ENCODE results near the gene S100A13. TPM values are rescaled to one million over a fixed set of nuclear protein-coding genes. Genes with fewer than 3 reads are reported as not detected.

Gene S100A13
- total RNA-seq, 1 donor from 2014 or later, result 126 TPM

DNA sequence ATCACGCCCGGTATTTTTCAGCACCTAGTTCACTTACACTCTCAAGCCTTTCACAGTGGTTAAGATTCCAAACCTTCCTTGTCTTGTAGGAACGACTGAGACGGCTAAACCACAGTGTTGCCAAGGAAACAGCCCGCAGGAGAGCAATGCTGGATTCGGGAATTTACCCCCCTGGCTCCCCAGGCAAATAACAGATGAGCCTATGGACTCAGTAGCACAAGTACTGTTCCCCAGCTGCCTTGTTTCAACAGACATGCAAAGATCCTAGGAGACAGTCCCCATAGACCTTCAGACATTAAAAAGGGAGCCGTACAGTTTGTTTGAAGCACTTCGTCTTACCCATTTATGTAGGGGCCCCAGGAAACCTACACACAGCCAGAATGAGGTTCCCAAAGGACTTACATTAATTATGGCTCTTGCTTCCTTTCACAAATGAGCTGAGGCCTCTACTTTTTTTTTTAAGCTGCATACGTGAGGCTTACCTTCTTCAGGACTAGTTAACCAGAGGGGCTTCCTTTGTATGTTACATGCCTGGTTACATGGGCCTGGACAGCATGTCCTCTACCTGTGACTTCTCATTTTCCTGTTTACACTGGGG, 33.9 kb upstream of the S100A13 start:
- Mint-ChIP-seq H3K4me1 (ENCODE audit: unreplicated experiment) (peaks cover 14% of the 10 kb centered on the region), H3K9me3 (ENCODE audit: unreplicated experiment) (no peaks in the 10 kb centered on the region), H3K27me3 (ENCODE audit: unreplicated experiment) (no peaks in the 10 kb centered on the region), H3K36me3 (ENCODE audit: unreplicated experiment) (peaks cover 39% of the 10 kb centered on the region), H3K4me3 (ENCODE audit: unreplicated experiment) (no peak overlapping the region), H3K27ac (ENCODE audit: unreplicated experiment) (peak overlapping the region; percentile 56)
- no peak for DNase-seq (ENCODE audit: extremely low spot score, unreplicated experiment)
- TF ChIP-seq, protein P1, sequence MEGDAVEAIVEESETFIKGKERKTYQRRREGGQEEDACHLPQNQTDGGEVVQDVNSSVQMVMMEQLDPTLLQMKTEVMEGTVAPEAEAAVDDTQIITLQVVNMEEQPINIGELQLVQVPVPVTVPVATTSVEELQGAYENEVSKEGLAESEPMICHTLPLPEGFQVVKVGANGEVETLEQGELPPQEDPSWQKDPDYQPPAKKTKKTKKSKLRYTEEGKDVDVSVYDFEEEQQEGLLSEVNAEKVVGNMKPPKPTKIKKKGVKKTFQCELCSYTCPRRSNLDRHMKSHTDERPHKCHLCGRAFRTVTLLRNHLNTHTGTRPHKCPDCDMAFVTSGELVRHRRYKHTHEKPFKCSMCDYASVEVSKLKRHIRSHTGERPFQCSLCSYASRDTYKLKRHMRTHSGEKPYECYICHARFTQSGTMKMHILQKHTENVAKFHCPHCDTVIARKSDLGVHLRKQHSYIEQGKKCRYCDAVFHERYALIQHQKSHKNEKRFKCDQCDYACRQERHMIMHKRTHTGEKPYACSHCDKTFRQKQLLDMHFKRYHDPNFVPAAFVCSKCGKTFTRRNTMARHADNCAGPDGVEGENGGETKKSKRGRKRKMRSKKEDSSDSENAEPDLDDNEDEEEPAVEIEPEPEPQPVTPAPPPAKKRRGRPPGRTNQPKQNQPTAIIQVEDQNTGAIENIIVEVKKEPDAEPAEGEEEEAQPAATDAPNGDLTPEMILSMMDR (IDR thresholded peaks at IDR 0.05), result no peak

DNA sequence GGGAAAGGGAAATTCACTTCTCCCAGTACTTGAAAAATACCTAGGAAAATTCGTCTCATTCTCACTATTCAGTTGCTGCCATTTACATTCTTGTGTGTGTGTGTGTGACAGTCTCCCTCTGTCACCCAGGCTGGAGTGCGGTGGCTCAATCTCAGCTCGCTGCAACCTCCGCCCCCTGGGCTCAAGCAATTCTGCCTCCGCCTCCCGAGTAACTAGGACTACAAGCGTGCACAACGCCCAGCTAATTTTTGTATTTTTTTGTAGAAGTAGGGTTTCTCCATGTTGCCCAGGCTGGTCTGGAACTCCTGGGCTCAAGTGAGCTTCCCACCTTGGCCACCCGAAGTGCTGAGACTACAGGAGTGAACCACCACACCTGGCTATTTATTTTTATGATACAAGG, 32.4 kb upstream of the S100A13 start:
- Mint-ChIP-seq H3K27ac (ENCODE audit: unreplicated experiment) (peak overlapping the region; percentile 90), H3K4me1 (ENCODE audit: unreplicated experiment) (peaks cover 14% of the 10 kb centered on the region), H3K27me3 (ENCODE audit: unreplicated experiment) (no peaks in the 10 kb centered on the region), H3K9me3 (ENCODE audit: unreplicated experiment) (no peaks in the 10 kb centered on the region), H3K4me3 (ENCODE audit: unreplicated experiment) (peak overlapping the region; percentile 97), H3K36me3 (ENCODE audit: unreplicated experiment) (peaks cover 25% of the 10 kb centered on the region)
- no peak for DNase-seq (ENCODE audit: extremely low spot score, unreplicated experiment)
- TF ChIP-seq, protein P1 (IDR thresholded peaks at IDR 0.05), result no peak

GRCh38 chr1:153659175-153659534, 31.9 kb upstream of the S100A13 start:
- peaks cover 14% of the 10 kb centered on the region for H3K4me1 Mint-ChIP-seq (ENCODE audit: unreplicated experiment)
- no peaks in the 10 kb centered on the region for H3K27me3 Mint-ChIP-seq (ENCODE audit: unreplicated experiment)
- H3K27ac Mint-ChIP-seq (ENCODE audit: unreplicated experiment), result peak overlapping the region; percentile 90
- TF ChIP-seq, protein P1 (IDR thresholded peaks at IDR 0.05), result no peak
- no peaks in the 10 kb centered on the region for H3K9me3 Mint-ChIP-seq (ENCODE audit: unreplicated experiment)
- peaks cover 22% of the 10 kb centered on the region for H3K36me3 Mint-ChIP-seq (ENCODE audit: unreplicated experiment)
- no peak for DNase-seq (ENCODE audit: extremely low spot score, unreplicated experiment)
- peak overlapping the region; percentile 97 for H3K4me3 Mint-ChIP-seq (ENCODE audit: unreplicated experiment)

- Mint-ChIP-seq H3K9me3 (ENCODE audit: unreplicated experiment) (no peaks in the 10 kb centered on the region), H3K4me3 (ENCODE audit: unreplicated experiment) (peak within 1 kb of the TSS; percentile 97), H3K27me3 (ENCODE audit: unreplicated experiment) (no peaks in the 10 kb centered on the region), H3K36me3 (ENCODE audit: unreplicated experiment) (peaks cover 18% of the 10 kb centered on the region), H3K4me1 (ENCODE audit: unreplicated experiment) (peaks cover 14% of the 10 kb centered on the region), H3K27ac (ENCODE audit: unreplicated experiment) (peak within 1 kb of the TSS; percentile 90)
- TF ChIP-seq, protein P1 (IDR thresholded peaks at IDR 0.05), result peak; percentile 32
- peak; percentile 95 for DNase-seq (ENCODE audit: extremely low spot score, unreplicated experiment)
These were observed 31.3 kb upstream of the S100A13 start, which contains the start of gene SNAPIN for GRCh38 chr1:153658400-153659174. Gene SNAPIN, plus strand, starts transcription at chr1:153658703. Its CDS starts 41 bp downstream, at chr1:153658744.

DNA sequence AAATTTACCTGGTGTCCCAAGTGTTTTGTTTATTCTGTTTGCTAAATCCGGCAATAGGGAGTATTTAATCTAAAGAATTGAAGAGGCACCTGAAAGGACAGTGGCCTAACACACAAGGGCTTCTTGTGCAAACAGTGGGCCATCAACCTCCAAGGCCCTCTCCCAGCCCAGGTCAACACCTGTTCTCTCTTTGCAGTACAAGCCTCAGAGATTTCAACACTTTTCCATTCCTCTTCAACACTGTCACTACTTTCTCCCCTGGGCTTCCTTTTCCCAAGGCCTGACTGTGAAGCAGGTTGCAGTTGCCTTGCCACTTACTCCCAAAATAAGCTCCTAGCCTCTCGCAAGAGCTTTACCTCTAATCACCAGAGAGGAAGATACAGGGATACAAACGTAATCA, 28.0 kb upstream of the S100A13 start:
- H3K36me3 Mint-ChIP-seq (ENCODE audit: unreplicated experiment), result no peaks in the 10 kb centered on the region
- no peaks in the 10 kb centered on the region for H3K27me3 Mint-ChIP-seq (ENCODE audit: unreplicated experiment)

More for the DNA sequence above, 28.0 kb upstream of the S100A13 start:
- TF ChIP-seq, protein P1 (IDR thresholded peaks at IDR 0.05), result no peak
- no peak for DNase-seq (ENCODE audit: extremely low spot score, unreplicated experiment)
- H3K9me3 Mint-ChIP-seq (ENCODE audit: unreplicated experiment), result no peaks in the 10 kb centered on the region
- H3K27ac Mint-ChIP-seq (ENCODE audit: unreplicated experiment), result no peak overlapping the region
- H3K4me1 Mint-ChIP-seq (ENCODE audit: unreplicated experiment), result peaks cover 14% of the 10 kb centered on the region
- no peak overlapping the region for H3K4me3 Mint-ChIP-seq (ENCODE audit: unreplicated experiment)

All from osteocyte (in vitro differentiated cells).